Adrenal gland (tissue), 12 donors: ENCODE data around the gene FOXN3. TPM values are rescaled to one million over a fixed set of nuclear protein-coding genes. Genes with fewer than 3 reads are reported as not detected.

ENCODE experiments used
- DNase-seq, 7 donors: peaks; one replicate each; pipeline ENCODE4 v3.0.0-alpha.2; 2019 to 2020
- H3K27ac ChIP-seq, 5 donors: fragments of 200-600 bp; sonication (generic) in 4 of 5; 1 replicate in 3 of 5; 2 replicates in 2 of 5; pipeline versions ENCODE4 v1.5.1 to v1.8.0; 2016 to 2020; ENCODE audit warnings: mild to moderate bottlenecking in 1 of 5
- H3K27me3 ChIP-seq: fragments of 200-600 bp; 2 replicates; pipeline ENCODE4 v1.8.0; 2021
- H3K36me3 ChIP-seq, 2 donors: fragments of 200-600 bp; replicated peaks in 1 of 2; 1 replicate in 1 of 2; 2 replicates in 1 of 2; pipeline versions ENCODE4 v1.5.1 to v1.8.0; 2018 to 2022
- H3K4me1 ChIP-seq, 2 donors: fragments of 200-600 bp; replicated peaks in 1 of 2; 1 replicate in 1 of 2; 2 replicates in 1 of 2; pipeline versions ENCODE4 v1.5.1 to v1.8.0; 2018 to 2021
- H3K4me3 ChIP-seq, 4 donors: fragments of 200-600 bp; sonication (generic) in 3 of 4; one replicate each; pipeline ENCODE4 v1.5.1; 2016 to 2018
- H3K9me3 ChIP-seq, 3 donors: fragments of 200-600 bp; sonication (generic) in 1 of 3; replicated peaks in 1 of 3; 1 replicate in 2 of 3; 2 replicates in 1 of 3; pipeline versions ENCODE4 v1.5.1 to v1.8.0; 2016 to 2021
- CTCF ChIP-seq, 6 experiments: fragments of 450-650 bp in 4 of 6; fragments of 200-600 bp in 2 of 6; sonication (generic) in 1 of 6; IDR thresholded peaks; 1 replicate in 5 of 6; 2 replicates in 1 of 6; pipeline versions ENCODE4 v1.5.1 to v1.8.0; 2016 to 2021; ENCODE audit warnings: antibody characterized with exemption in 6 of 6, mild to moderate bottlenecking in 2 of 6, moderate library complexity in 1 of 6
- POLR2A ChIP-seq, 2 donors: fragments of 450-650 bp; IDR thresholded peaks; one replicate each; pipeline ENCODE4 v1.6.1; 2017; ENCODE audit warnings: antibody characterized with exemption in 2 of 2, mild to moderate bottlenecking in 2 of 2, moderate library complexity in 1 of 2
- WGBS, 4 donors: extraction: QIAGEN DNeasy Blood & Tissue Kit in 2 of 4; methylation state at CpG; one replicate each; pipeline versions ENCODE4 v1.1.5 to v1.1.7; 2013 to 2017; 5-methylcytosine and 5-hydroxymethylcytosine counted together
- intact Hi-C, 2 donors: fragments of 100-400 bp; cut with DNase I; formaldehyde crosslinking; loops; one replicate each; pipeline versions ENCODE4 v1.14.1 to v1.15.0; 2022 to 2023
- polyA plus RNA-seq, 3 donors: library from polyadenylated mRNA; stranded (reverse); fragments of 200-250 nt in 2 of 3; fragments of 350-450 nt in 1 of 3; fragmentation: Illumina TruSeq in 1 of 3; extraction: RNeasy Lipid Tissue Mini Kit (QIAGEN cat#74804) in 1 of 3; gene quantifications; one replicate each; pipeline ENCODE4 v1.2.3, GENCODE V29; 2013 to 2014
- total RNA-seq, 9 donors: library from RNA; depleted of rRNA in 4 of 9; stranded (reverse); fragments of >200 nt in 4 of 9; fragments of 120-200 nt in 1 of 9; fragmentation: NEBNext Ultra II Directional in 1 of 9; extraction: Animal tissue kit (Norgen Biotek cat#: 25700) in 1 of 9; gene quantifications; one replicate each; pipeline versions ENCODE4 v1.1.0 to v1.2.4, GENCODE V29; 2013 to 2023
- donor health status: healthy with polysubstance abuse.
- donor health status: Bipolar disorder and iron deficiency.
- donor health status: DM: yes; HTN: yes; CAD: no.
- donor health status: DM: no; HTN: no; CAD: no.
- donor health status: DM: no; HTN: no; CAD: no.
- donor health status: DM: yes; HTN: yes; CAD: no.

Gene FOXN3
- total and polyA plus RNA-seq, 12 donors = 10.7 to 131 (median 96.8) TPM

DNA sequence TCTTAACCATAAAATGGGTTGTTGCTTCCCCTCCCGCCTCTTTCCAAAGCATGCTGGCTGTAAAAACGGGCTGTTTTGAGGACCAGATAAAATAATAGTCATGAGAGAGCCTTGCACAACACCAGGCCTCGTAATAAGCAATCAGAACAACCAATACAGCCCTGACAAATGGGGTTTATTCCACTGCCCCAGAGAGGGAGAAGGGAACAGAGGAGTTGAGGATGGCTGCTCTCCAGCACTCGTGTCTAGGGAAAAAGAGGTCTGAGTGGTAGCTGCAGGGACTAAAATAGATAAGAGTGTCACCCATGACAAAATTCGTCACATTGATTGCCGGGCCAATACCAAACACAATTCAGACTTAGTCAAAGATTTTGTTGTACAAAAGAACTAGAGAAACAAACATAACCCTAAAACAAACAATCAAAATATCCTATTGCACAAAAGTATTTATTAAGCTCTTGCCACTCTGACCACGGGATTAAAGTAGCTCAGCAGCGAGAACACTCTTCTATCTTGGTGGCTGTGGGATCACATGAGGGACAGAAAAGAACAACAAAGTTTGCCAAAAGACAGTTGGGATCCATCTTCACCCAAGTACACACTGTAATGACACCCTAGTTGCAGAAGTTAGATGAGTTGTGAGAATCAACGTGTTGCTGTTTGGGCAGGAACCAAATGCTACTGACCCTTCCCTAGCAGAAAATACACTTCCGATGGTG is 188.0 kb downstream of the FOXN3 start:
- H3K27ac ChIP-seq = peak overlapping the region in 4 of 5 donors; percentile 20 to 68 (median 67)
- intact Hi-C loops = no loop called here
- peaks cover 16 to 25% of the 10 kb centered on the region in 2 donors for H3K4me1 ChIP-seq
- no peaks in the 10 kb centered on the region for H3K36me3 ChIP-seq
- H3K4me3 ChIP-seq = no peak overlapping the region
- H3K27me3 ChIP-seq = no peaks in the 10 kb centered on the region
- TF ChIP-seq CTCF (IDR thresholded peaks at IDR 0.05) = no peak
- no peak for TF ChIP-seq POLR2A (IDR thresholded peaks at IDR 0.05)
- DNase-seq = peak in 6 of 7 donors; percentile 69 to 88 (median 80)
- 45 to 59% (median 52%) methylated on average over 10 of the region's 10 CpGs for WGBS, 4 donors
- no peaks in the 10 kb centered on the region for H3K9me3 ChIP-seq

DNA sequence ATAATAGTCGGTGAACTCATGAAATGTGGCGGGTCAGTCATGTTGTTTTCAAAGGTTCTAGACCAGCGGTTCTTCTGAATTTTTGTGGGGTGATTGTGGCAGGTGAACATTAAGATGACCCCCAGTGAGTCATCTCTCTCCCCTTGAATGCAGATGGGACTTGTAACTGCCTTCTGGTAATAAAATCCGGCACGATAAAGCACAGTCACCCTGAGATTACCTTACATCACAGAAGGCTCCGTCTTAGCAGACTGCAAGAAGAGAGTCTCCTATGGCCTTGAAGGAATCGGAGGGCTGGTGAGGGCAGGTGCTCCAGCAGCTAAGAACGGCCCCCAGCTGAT is 189.6 kb downstream of the FOXN3 start:
- no peak for DNase-seq
- Histone ChIP-seq H3K4me1 (peaks cover 11 to 20% of the 10 kb centered on the region in 2 donors), H3K9me3 (no peaks in the 10 kb centered on the region), H3K4me3 (no peak overlapping the region), H3K27ac (peak overlapping the region in 2 of 5 donors; percentile 11 to 68), H3K36me3 (no peaks in the 10 kb centered on the region), H3K27me3 (no peaks in the 10 kb centered on the region)
- TF ChIP-seq CTCF (IDR thresholded peaks at IDR 0.05) (no peak), POLR2A (IDR thresholded peaks at IDR 0.05) (no peak)
- intact Hi-C loops = no loop called here
- 88 to 96% (median 91%) methylated on average over 7 to 8 of the region's 8 CpGs for WGBS, 4 donors

DNA sequence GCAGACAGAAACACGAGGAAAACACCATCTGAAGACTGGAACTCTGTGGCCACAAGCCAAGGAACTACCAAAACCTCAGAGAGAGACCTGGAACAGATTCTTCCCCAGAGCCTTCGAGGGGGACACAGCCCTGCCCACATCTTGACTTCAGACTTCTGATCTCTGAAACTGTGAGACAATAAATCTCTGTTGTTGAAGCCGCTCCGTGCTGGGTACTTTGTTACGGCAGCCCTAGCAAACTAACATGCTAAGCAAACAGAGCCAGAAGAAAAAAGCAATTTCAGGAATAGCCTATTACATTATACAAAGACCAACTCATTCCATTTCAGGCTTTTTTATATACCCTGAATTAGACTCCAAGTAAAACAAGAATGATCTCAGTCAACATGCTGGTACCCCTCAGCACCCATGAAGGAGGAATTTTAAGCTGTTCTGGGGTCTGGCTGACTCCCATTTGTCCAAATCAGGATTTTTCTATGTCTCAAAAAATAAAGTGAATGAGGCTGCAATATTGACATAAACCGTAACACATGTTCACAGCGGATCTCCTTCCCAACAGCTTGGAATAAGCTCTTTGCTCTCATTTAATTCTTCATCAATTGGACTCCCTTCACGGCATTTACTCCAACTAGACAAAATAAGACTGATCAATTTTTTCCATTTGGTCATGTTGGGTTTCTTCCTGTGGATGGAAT is 190.1 kb downstream of the FOXN3 start:
- Histone ChIP-seq H3K27me3 (no peaks in the 10 kb centered on the region), H3K36me3 (no peaks in the 10 kb centered on the region), H3K4me3 (no peak overlapping the region), H3K27ac (peak overlapping the region in 2 of 5 donors; percentile 10 to 68), H3K4me1 (peaks cover 11 to 20% of the 10 kb centered on the region in 2 donors), H3K9me3 (no peaks in the 10 kb centered on the region)
- TF ChIP-seq CTCF (IDR thresholded peaks at IDR 0.05) (no peak), POLR2A (IDR thresholded peaks at IDR 0.05) (no peak)
- no peak for DNase-seq
- 73 to 85% (median 74%) methylated on average over 8 of the region's 8 CpGs for WGBS, 4 donors
- intact Hi-C loops = no loop called here

GRCh38 chr14:89225607-89226006 is 191.4 kb downstream of the FOXN3 start:
- Histone ChIP-seq H3K27me3 (no peaks in the 10 kb centered on the region), H3K9me3 (no peaks in the 10 kb centered on the region), H3K4me3 (no peak overlapping the region), H3K27ac (no peak overlapping the region), H3K36me3 (no peaks in the 10 kb centered on the region), H3K4me1 (peaks cover 11 to 29% of the 10 kb centered on the region in 2 donors)
- 72 to 75% (median 73%) methylated on average over 4 of the region's 4 CpGs for WGBS, 4 donors
- no peak for DNase-seq
- intact Hi-C loops = no loop called here
- TF ChIP-seq CTCF (IDR thresholded peaks at IDR 0.05) (no peak), POLR2A (IDR thresholded peaks at IDR 0.05) (no peak)
